A673 (cell line): ENCODE measurements around the gene GALNS.

Experiments
- CTCF ChIP-seq: fragments of 300-800, 200-600 bp; sonication (generic); conservative IDR thresholded peaks from 2 replicates; pipeline ENCODE4 v1.5.1; 2017; ENCODE audit warnings: low read depth, mild to moderate bottlenecking, antibody characterized with exemption, low read length, moderate library complexity, mixed read lengths
- EZH2 ChIP-seq: fragments of 200-600 bp; sonication (generic); IDR thresholded peaks from 2 replicates; pipeline ENCODE4 v1.6.1; 2017; ENCODE audit warnings: borderline replicate concordance, low read depth, mild to moderate bottlenecking, mixed read lengths, antibody characterized with exemption, low read length; ENCODE audit not compliant: poor library complexity, severe bottlenecking

- TF ChIP-seq CTCF (no peak), EZH2 (no peak)
These were observed 51.4 kb downstream of the GALNS start for GRCh38 chr16:88805340-88805715.
